WTC11 (cell line): Measurements from ENCODE around the gene HECTD4. TPM values are rescaled to one million over a fixed set of nuclear protein-coding genes. Genes with fewer than 3 reads are reported as not detected.

Source experiments
- ATAC-seq: fragments of 200-7000 bp; cut with Tn5 transposase; 2 replicates; pipeline ENCODE4 v1.10.0; 2021; ENCODE audit warnings: mild to moderate bottlenecking, moderate library complexity
- CTCF ChIA-PET: fragments of 300-600 bp; sonication (Branson Sonifier 250); formaldehyde crosslinking; loops from one replicate; lab custom pipeline; 2021; ENCODE audit warnings: antibody characterized with exemption; lab: Charles Lee
- POLR2A ChIA-PET: fragments of 350-600 bp; sonication (Branson Sonifier 250); formaldehyde crosslinking; loops from one replicate; lab custom pipeline; 2021; ENCODE audit warnings: antibody characterized with exemption; lab: Charles Lee
- DNase-seq: peaks from one replicate; pipeline ENCODE4 v3.0.0; 2021; ENCODE audit warnings: low spot score
- H3K27ac Mint-ChIP-seq: 2 replicates; pipeline ENCODE4 v1.8.0; 2021; ENCODE audit warnings: mixed read lengths
- H3K27me3 Mint-ChIP-seq: 2 replicates; pipeline ENCODE4 v1.8.0; 2021; ENCODE audit warnings: low read depth, mild to moderate bottlenecking, moderate library complexity, mixed read lengths
- H3K36me3 Mint-ChIP-seq: 2 replicates; pipeline ENCODE4 v1.8.0; 2021; ENCODE audit warnings: mixed read lengths
- H3K4me1 Mint-ChIP-seq: 2 replicates; pipeline ENCODE4 v1.8.0; 2022; ENCODE audit warnings: mixed read lengths
- H3K4me3 Mint-ChIP-seq: 2 replicates; pipeline ENCODE4 v1.8.0; 2021; ENCODE audit warnings: mild to moderate bottlenecking, moderate library complexity, mixed read lengths
- H3K9me3 Mint-ChIP-seq: 2 replicates; pipeline ENCODE4 v1.8.0; 2021; ENCODE audit warnings: mixed read lengths
- CBFB ChIP-seq: sonication (generic); formaldehyde crosslinking; IDR thresholded peaks from 2 replicates; pipeline ENCODE4 v1.8.1; 2022; ENCODE audit warnings: mild to moderate bottlenecking, low read depth, missing genetic modification reagents
- NR1H2 ChIP-seq: sonication (generic); formaldehyde crosslinking; IDR thresholded peaks from 2 replicates; pipeline ENCODE4 v1.9.0; 2021; ENCODE audit warnings: mild to moderate bottlenecking, moderate library complexity, missing genetic modification reagents
- SP1 ChIP-seq: sonication (generic); formaldehyde crosslinking; conservative IDR thresholded peaks from 2 replicates; pipeline ENCODE4 v1.8.1; 2022; ENCODE audit warnings: missing genetic modification reagents
- ZNF138 ChIP-seq: sonication (generic); formaldehyde crosslinking; conservative IDR thresholded peaks from 2 replicates; pipeline ENCODE4 v1.8.1; 2022; ENCODE audit warnings: mild to moderate bottlenecking, moderate library complexity, missing genetic modification reagents
- total RNA-seq: library from RNA; stranded (reverse); gene quantifications from 3 replicates; pipeline ENCODE4 v1.2.3, GENCODE V29; 2021
- TF ChIP-seq, protein P1 (sequence below): sonication (generic); formaldehyde crosslinking; IDR thresholded peaks from 2 replicates; pipeline ENCODE4 v1.8.0; 2023; ENCODE audit warnings: missing genetic modification reagents
- TF ChIP-seq, protein P2 (sequence below): sonication (generic); formaldehyde crosslinking; IDR thresholded peaks from 2 replicates; pipeline ENCODE4 v1.8.0; 2023; ENCODE audit warnings: missing genetic modification reagents, mild to moderate bottlenecking, borderline replicate concordance
- TF ChIP-seq, protein P3 (sequence below): sonication (generic); formaldehyde crosslinking; IDR thresholded peaks from 2 replicates; pipeline ENCODE4 v1.8.0; 2022; ENCODE audit warnings: mild to moderate bottlenecking, missing genetic modification reagents
- TF ChIP-seq, protein P4 (sequence below): sonication (generic); formaldehyde crosslinking; IDR thresholded peaks from 2 replicates; pipeline ENCODE4 v1.8.1; 2023; ENCODE audit warnings: mild to moderate bottlenecking, missing genetic modification reagents, moderate library complexity
- TF ChIP-seq, protein P5 (sequence below): sonication (generic); formaldehyde crosslinking; IDR thresholded peaks from 2 replicates; pipeline ENCODE4 v1.8.0; 2023; ENCODE audit warnings: mild to moderate bottlenecking, missing genetic modification reagents

The HECTD4 gene
- total RNA-seq, 1 experiment from 2014 or later: 31.7 TPM

DNA sequence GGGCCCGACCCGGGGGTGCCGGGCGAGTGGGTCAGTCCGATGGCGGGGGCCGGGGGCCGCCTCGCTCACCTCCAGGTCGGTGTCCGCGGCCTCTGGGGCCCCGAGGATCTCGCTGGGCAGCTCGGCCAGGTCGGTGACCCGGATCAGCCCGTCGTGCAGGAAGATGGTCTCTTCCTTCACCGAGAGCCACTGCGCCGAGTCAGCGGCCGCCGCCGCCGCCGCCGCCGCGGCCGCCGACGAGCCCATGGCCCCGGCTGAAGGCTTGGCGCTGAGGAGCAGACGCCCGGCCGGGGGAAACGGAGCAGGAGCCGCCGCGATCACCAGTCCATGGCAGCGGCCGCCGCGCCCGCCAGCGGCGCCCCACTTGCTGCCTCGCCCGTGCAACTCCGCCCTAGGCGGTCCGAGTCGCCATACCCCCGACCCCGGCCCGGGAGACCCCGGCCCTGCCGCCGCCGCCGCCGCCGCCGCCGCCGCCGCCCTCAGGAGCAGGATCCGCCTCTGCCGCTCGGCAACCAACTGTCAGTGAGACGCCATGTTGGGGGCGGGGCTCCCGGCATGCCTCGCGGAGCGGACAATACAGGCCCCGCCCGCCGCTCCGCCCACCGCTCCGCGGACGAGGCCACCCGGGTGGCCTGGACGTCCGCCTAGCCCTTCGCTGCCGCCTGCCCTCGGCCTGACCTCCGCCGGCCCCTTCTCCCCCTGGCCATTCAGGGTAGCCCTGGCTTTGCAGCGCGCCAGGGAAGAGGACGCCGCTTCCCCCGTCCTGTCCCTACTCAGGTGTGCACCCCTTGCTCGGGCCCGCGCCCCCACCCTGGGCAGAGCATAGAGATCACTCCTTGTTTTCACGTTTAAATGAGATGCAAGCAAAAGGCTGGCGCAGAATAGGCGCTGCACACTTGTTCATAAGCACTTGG, at the start of gene HECTD4 (continued):
- TF ChIP-seq, protein P1, sequence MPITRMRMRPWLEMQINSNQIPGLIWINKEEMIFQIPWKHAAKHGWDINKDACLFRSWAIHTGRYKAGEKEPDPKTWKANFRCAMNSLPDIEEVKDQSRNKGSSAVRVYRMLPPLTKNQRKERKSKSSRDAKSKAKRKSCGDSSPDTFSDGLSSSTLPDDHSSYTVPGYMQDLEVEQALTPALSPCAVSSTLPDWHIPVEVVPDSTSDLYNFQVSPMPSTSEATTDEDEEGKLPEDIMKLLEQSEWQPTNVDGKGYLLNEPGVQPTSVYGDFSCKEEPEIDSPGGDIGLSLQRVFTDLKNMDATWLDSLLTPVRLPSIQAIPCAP (CRISPR knock-in tag): no peak

DNA sequence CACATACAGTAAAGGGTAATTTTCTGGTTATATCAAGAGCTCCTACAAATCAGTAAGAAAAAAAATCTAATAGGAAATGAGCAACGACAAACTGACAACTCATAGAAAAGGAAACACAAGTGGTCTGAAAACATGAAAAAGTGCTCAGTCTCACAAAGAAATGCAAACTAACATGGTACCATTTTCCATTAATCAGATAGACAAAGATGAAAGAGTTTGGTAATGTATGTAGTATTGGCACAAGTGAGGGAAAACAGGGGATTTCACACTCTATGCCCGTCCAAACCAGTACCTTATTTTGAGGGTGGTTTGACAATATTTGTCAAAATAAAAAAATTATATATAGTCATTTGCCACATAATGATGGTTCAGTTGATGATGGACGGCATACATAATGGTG, 49.7 kb upstream of the HECTD4 start:
- H3K27me3 Mint-ChIP-seq: no peaks in the 10 kb centered on the region
- no peak for DNase-seq
- TF ChIP-seq, protein P2, sequence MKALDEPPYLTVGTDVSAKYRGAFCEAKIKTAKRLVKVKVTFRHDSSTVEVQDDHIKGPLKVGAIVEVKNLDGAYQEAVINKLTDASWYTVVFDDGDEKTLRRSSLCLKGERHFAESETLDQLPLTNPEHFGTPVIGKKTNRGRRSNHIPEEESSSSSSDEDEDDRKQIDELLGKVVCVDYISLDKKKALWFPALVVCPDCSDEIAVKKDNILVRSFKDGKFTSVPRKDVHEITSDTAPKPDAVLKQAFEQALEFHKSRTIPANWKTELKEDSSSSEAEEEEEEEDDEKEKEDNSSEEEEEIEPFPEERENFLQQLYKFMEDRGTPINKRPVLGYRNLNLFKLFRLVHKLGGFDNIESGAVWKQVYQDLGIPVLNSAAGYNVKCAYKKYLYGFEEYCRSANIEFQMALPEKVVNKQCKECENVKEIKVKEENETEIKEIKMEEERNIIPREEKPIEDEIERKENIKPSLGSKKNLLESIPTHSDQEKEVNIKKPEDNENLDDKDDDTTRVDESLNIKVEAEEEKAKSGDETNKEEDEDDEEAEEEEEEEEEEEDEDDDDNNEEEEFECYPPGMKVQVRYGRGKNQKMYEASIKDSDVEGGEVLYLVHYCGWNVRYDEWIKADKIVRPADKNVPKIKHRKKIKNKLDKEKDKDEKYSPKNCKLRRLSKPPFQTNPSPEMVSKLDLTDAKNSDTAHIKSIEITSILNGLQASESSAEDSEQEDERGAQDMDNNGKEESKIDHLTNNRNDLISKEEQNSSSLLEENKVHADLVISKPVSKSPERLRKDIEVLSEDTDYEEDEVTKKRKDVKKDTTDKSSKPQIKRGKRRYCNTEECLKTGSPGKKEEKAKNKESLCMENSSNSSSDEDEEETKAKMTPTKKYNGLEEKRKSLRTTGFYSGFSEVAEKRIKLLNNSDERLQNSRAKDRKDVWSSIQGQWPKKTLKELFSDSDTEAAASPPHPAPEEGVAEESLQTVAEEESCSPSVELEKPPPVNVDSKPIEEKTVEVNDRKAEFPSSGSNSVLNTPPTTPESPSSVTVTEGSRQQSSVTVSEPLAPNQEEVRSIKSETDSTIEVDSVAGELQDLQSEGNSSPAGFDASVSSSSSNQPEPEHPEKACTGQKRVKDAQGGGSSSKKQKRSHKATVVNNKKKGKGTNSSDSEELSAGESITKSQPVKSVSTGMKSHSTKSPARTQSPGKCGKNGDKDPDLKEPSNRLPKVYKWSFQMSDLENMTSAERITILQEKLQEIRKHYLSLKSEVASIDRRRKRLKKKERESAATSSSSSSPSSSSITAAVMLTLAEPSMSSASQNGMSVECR (CRISPR knock-in tag): no peak
- TF ChIP-seq, protein P3, sequence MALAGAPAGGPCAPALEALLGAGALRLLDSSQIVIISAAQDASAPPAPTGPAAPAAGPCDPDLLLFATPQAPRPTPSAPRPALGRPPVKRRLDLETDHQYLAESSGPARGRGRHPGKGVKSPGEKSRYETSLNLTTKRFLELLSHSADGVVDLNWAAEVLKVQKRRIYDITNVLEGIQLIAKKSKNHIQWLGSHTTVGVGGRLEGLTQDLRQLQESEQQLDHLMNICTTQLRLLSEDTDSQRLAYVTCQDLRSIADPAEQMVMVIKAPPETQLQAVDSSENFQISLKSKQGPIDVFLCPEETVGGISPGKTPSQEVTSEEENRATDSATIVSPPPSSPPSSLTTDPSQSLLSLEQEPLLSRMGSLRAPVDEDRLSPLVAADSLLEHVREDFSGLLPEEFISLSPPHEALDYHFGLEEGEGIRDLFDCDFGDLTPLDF (CRISPR knock-in tag): no peak
- TF ChIP-seq, all 79 proteins: peak for 0
- no peak for ATAC-seq
- POLR2A ChIA-PET: no interaction called here
- Mint-ChIP-seq H3K4me3 (no peak overlapping the region), H3K4me1 (no peaks in the 10 kb centered on the region), H3K9me3 (no peaks in the 10 kb centered on the region), H3K27ac (no peak overlapping the region), H3K36me3 (0 out of 2 replicates have a peak, but pooled peaks cover 5% of the 10 kb centered on the region)
- CTCF ChIA-PET: no interaction called here

DNA sequence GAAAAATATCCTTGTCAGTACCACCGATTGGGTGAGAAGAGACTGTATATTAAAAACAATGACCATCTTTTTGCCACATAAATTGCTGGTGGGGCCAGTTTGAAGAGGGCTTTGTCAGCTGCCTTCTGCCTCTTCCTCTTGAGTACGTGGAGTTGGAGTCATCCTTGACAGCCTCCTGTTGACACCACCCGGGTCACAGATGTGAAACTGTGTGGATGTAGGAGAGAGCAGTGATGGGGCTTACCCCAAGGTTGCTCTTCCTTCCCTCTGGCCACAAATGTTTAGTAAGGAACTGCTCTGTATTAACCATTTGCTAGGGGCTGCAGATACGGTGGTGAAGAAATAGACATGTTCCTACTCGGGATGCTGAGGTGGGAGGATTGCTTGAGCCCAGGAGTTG, 48.7 kb upstream of the HECTD4 start:
- Mint-ChIP-seq H3K4me1 (no peaks in the 10 kb centered on the region), H3K36me3 (0 out of 2 replicates have a peak, but pooled peaks cover 5% of the 10 kb centered on the region), H3K27ac (no peak overlapping the region), H3K4me3 (no peak overlapping the region), H3K9me3 (no peaks in the 10 kb centered on the region), H3K27me3 (no peaks in the 10 kb centered on the region)
- POLR2A ChIA-PET: no interaction called here
- CTCF ChIA-PET: no interaction called here
- DNase-seq (no peak), ATAC-seq (no peak)
- no peak for TF ChIP-seq CBFB (CRISPR knock-in tag)
- no peak for TF ChIP-seq ZNF138 (CRISPR knock-in tag)
- TF ChIP-seq, protein P4, sequence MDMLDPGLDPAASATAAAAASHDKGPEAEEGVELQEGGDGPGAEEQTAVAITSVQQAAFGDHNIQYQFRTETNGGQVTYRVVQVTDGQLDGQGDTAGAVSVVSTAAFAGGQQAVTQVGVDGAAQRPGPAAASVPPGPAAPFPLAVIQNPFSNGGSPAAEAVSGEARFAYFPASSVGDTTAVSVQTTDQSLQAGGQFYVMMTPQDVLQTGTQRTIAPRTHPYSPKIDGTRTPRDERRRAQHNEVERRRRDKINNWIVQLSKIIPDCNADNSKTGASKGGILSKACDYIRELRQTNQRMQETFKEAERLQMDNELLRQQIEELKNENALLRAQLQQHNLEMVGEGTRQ (CRISPR knock-in tag): no peak
- TF ChIP-seq SP1: no peak
- no peak for TF ChIP-seq NR1H2
- TF ChIP-seq, protein P5, sequence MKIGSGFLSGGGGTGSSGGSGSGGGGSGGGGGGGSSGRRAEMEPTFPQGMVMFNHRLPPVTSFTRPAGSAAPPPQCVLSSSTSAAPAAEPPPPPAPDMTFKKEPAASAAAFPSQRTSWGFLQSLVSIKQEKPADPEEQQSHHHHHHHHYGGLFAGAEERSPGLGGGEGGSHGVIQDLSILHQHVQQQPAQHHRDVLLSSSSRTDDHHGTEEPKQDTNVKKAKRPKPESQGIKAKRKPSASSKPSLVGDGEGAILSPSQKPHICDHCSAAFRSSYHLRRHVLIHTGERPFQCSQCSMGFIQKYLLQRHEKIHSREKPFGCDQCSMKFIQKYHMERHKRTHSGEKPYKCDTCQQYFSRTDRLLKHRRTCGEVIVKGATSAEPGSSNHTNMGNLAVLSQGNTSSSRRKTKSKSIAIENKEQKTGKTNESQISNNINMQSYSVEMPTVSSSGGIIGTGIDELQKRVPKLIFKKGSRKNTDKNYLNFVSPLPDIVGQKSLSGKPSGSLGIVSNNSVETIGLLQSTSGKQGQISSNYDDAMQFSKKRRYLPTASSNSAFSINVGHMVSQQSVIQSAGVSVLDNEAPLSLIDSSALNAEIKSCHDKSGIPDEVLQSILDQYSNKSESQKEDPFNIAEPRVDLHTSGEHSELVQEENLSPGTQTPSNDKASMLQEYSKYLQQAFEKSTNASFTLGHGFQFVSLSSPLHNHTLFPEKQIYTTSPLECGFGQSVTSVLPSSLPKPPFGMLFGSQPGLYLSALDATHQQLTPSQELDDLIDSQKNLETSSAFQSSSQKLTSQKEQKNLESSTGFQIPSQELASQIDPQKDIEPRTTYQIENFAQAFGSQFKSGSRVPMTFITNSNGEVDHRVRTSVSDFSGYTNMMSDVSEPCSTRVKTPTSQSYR (CRISPR knock-in tag): no peak
